Measurements from ENCODE around the gene EBF3. TPM values are rescaled to one million over a fixed set of nuclear protein-coding genes. Genes with fewer than 3 reads are reported as not detected.

Gene EBF3
- total and polyA plus RNA-seq, 3 experiments from 2014 or later = not detected

DNA sequence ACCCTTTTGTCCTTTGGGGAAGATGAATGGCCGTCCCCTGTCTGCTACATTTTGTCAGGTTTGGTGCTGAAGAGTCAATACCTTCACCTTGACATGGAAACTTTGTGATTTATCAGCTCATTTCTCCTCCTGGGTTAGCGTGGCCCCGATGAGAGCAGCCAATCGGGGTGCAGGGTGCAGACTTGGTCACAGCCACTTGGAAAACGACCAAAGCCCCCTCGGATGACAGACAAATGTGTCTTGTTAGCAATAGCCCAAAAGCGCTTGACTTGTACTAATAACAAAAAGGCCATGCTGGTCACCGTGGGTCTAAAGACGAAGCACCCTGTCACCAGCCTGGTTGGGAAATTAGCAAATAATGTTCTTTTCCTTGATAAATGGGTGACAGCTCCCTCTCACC is 103.7 kb downstream of the EBF3 start:
- Histone ChIP-seq H3K27ac (ENCODE audit: low read depth, low read length) (no peak overlapping the region), H3K27me3 (ENCODE audit: insufficient read depth, low read length, poor library complexity, severe bottlenecking) (no peaks in the 10 kb centered on the region), H3K4me1 (ENCODE audit: insufficient read depth, low read length) (no peaks in the 10 kb centered on the region), H3K36me3 (ENCODE audit: insufficient read depth, low read length) (no peaks in the 10 kb centered on the region), H3K4me3 (ENCODE audit: low read length) (no peak overlapping the region), H3K9me3 (ENCODE audit: low read length) (no peaks in the 10 kb centered on the region)
- no peak overlapping the region for H3K4me3 Mint-ChIP-seq
- peaks cover 0 to 5% of the 10 kb centered on the region in 2 donors for H3K27me3 Mint-ChIP-seq
- ChIA-PET POLR2A (no interaction called here), CTCF (no interaction called here)
- DNase-seq = no peak
- H3K27ac Mint-ChIP-seq = no peak overlapping the region
- H3K9me3 Mint-ChIP-seq = peaks cover 0 to 2% (median 0%) of the 10 kb centered on the region in 5 donors
- no peaks in the 10 kb centered on the region for H3K4me1 Mint-ChIP-seq
- no peaks in the 10 kb centered on the region for H3K36me3 Mint-ChIP-seq

DNA sequence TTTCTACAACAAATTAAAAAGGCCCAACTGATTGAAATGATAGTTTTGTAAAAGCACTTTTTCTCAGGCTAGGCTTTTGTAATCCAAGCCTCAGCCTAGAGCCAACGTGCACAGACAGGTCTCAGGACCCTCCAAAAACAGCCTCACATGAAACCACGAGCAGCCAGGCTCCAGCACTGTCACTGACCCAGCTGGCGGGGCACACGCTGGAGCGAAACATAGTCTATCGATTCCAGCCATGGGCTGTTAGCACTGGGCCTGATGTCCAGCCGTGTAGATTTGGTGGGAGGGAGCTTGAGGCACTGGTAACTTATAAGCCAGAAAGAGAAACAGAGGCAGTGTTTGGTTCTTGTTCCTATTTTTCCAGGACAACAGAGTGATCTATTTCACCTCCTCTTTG is 104.5 kb downstream of the EBF3 start:
- Mint-ChIP-seq H3K27ac (no peak overlapping the region), H3K36me3 (no peaks in the 10 kb centered on the region), H3K4me1 (no peaks in the 10 kb centered on the region), H3K4me3 (no peak overlapping the region), H3K9me3 (peaks cover 0 to 2% (median 0%) of the 10 kb centered on the region in 5 donors), H3K27me3 (peaks cover 0 to 5% of the 10 kb centered on the region in 2 donors)
- no peaks in the 10 kb centered on the region for H3K27me3 ChIP-seq (ENCODE audit: insufficient read depth, low read length, poor library complexity, severe bottlenecking)
- no peaks in the 10 kb centered on the region for H3K9me3 ChIP-seq (ENCODE audit: low read length)
- CTCF ChIA-PET = no interaction called here
- DNase-seq = no peak
- no peak overlapping the region for H3K4me3 ChIP-seq (ENCODE audit: low read length)
- H3K4me1 ChIP-seq (ENCODE audit: insufficient read depth, low read length) = no peaks in the 10 kb centered on the region
- H3K36me3 ChIP-seq (ENCODE audit: insufficient read depth, low read length) = no peaks in the 10 kb centered on the region
- POLR2A ChIA-PET = no interaction called here
- H3K27ac ChIP-seq (ENCODE audit: low read depth, low read length) = no peak overlapping the region

DNA sequence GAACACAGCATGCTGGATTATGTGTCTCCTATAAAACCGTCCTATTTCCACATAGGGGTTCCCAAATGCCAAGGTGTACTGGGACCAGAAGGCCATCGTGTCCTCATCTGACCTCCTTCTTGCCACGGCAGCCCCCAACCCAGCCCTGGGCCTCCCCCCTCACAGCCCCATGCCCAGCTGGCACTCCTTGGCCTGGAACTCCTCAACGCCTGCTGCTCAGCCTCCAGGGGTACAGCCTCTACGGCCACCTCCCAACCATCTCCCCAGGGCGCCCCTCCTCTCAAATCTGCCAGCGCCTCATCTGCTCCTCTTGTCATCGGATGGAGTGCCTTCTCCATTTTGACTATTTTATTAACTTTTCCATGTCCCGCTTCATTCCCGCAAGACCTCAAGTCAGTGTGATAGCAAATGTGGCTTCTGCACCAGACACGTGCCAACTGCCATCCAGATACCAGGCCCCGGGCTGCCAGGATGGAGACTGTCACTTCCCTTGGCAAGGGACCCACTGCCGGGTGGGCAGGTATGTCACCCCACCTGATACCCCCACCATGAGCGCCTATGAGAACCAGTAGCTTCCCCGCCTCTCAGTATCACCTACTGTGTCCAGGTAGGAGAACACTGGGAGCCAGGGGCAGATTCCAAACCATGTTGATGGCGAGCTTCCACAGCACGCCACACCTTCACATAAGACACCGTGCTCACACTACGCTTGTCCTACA is 106.7 kb downstream of the EBF3 start:
- H3K27ac Mint-ChIP-seq = no peak overlapping the region
- no peaks in the 10 kb centered on the region for H3K4me1 Mint-ChIP-seq
- DNase-seq = no peak
- H3K9me3 Mint-ChIP-seq = peaks cover 0 to 2% (median 0%) of the 10 kb centered on the region in 5 donors
- Histone ChIP-seq H3K27me3 (ENCODE audit: insufficient read depth, low read length, poor library complexity, severe bottlenecking) (no peaks in the 10 kb centered on the region), H3K4me1 (ENCODE audit: insufficient read depth, low read length) (no peaks in the 10 kb centered on the region), H3K36me3 (ENCODE audit: insufficient read depth, low read length) (no peaks in the 10 kb centered on the region), H3K9me3 (ENCODE audit: low read length) (no peaks in the 10 kb centered on the region), H3K4me3 (ENCODE audit: low read length) (no peak overlapping the region), H3K27ac (ENCODE audit: low read depth, low read length) (no peak overlapping the region)
- no peak overlapping the region for H3K4me3 Mint-ChIP-seq
- CTCF ChIA-PET = interaction anchor here (0.6 kb wide), 1 partner anchor 20 kb away, joined by 3 read pairs; no protein-coding TSS in a partner anchor
- peaks cover 5 to 9% of the 10 kb centered on the region in 2 donors for H3K27me3 Mint-ChIP-seq
- POLR2A ChIA-PET = no interaction called here
- no peaks in the 10 kb centered on the region for H3K36me3 Mint-ChIP-seq

DNA sequence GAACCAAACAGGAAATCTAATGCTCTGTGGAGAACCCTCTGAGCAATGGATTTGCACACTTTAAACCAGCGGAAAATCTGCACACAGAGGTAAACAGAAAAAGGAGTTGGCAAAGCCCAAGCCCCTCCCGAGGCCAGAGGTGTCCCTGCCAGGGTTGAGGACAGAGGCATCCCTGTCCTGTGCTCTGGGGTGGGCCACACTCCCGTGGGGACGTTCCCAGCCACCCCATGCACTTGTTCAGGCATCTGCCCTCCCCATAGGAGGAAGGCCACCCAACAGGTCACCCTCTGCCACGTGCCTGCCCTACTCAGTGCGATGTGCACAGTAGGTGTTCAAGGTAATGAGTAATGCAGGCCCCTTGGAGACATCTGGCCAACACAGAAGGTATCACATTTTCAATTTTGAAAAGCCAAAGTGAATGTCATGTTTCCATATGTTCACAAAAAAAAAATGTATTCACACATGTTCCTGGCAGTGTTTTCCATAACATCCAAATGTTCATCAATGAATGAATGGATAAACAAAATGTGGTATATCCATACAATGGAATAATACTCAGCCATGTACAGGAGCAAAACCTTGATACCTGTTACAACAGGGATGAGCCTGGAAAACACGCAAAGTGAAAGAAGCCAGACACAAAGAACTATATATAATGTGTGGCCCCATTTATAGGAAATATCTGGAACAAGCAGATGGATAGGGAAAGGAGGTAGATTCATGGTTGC is 108.1 kb downstream of the EBF3 start:
- no peaks in the 10 kb centered on the region for H3K36me3 ChIP-seq (ENCODE audit: insufficient read depth, low read length)
- no peak for DNase-seq
- no peak overlapping the region for H3K4me3 ChIP-seq (ENCODE audit: low read length)
- H3K4me1 Mint-ChIP-seq = no peaks in the 10 kb centered on the region
- H3K4me1 ChIP-seq (ENCODE audit: insufficient read depth, low read length) = no peaks in the 10 kb centered on the region
- H3K27me3 Mint-ChIP-seq = peaks cover 5 to 11% of the 10 kb centered on the region in 2 donors
- no peaks in the 10 kb centered on the region for H3K9me3 ChIP-seq (ENCODE audit: low read length)
- H3K4me3 Mint-ChIP-seq = no peak overlapping the region
- no peaks in the 10 kb centered on the region for H3K27me3 ChIP-seq (ENCODE audit: insufficient read depth, low read length, poor library complexity, severe bottlenecking)
- H3K27ac ChIP-seq (ENCODE audit: low read depth, low read length) = no peak overlapping the region
- no peak overlapping the region for H3K27ac Mint-ChIP-seq
- CTCF ChIA-PET = no interaction called here
- peaks cover 0 to 2% (median 0%) of the 10 kb centered on the region in 5 donors for H3K9me3 Mint-ChIP-seq
- POLR2A ChIA-PET = no interaction called here
- H3K36me3 Mint-ChIP-seq = no peaks in the 10 kb centered on the region

DNA sequence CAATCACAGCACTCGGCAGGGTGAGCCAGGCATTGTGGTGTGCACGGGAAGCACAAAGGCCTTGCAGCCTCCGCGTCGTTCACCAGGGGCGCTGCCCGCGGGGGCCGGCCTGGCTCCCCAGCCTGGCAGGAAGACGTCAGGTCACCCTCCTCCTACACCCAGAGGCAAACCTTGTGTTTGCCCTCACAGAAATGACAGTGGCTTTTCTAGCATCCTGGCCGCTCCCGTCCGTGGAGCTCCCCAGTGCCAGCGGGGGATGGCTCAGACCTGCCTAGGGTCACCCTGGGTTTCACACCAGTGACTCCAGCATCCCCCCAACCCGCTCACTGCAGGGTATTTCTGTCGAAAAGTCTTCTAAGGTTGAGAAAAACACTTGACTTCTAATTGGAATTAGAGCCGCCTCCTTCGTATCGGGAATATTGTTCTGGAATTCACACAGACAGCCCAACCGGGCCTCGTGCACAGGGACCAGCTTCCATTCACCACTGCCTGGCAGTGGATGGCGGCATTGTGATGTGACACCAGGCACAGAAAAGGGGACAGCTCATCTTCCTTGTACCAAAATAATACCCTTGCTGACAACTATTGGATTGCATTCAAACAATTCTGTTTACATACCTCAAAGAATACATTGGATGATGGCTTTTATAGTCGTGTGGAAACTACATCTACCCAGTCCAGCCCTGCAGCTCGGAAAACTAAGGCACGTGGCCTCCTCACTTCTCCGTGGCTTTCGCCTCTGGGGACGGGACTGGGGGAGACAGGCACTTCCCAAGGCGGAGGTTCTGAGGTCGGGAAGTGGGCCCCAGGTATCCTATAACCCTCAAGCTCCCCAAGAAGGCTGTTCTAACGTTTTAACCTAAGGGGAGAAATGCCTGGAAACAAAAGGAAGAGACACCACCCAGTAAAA is 109.0 kb downstream of the EBF3 start:
- ChIA-PET CTCF (no interaction called here), POLR2A (no interaction called here)
- no peak overlapping the region for H3K4me3 ChIP-seq (ENCODE audit: low read length)

DNA sequence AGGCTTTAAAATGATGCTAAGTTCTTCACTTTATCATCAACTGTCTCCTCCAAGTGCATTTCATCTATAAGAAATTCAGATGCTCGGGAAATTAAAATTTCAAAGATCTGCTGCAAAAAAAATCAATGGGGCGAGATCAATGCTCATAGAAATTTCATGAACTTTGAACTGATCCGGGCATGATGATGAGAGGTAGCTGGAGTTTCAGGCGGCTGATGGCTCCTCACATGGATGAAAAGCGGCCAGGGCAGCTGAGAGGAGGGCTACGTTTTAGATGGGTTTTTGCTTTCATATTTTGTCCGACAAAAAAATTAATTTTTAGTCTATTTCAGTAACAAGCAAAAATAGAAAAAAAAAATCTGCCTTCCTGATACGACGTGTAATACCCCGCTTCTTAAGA is 109.9 kb downstream of the EBF3 start:
- ChIA-PET CTCF (interaction anchor here (1.2 kb wide), 1 partner anchor 32 kb away, joined by 4 read pairs; no protein-coding TSS in a partner anchor), POLR2A (no interaction called here)
- Mint-ChIP-seq H3K27ac (peak overlapping the region in 1 of 8 donors; percentile 15), H3K9me3 (peaks cover 0 to 2% (median 0%) of the 10 kb centered on the region in 5 donors), H3K4me3 (no peak overlapping the region), H3K27me3 (peaks cover 5 to 12% of the 10 kb centered on the region in 2 donors), H3K36me3 (no peaks in the 10 kb centered on the region), H3K4me1 (no peaks in the 10 kb centered on the region)
- no peaks in the 10 kb centered on the region for H3K9me3 ChIP-seq (ENCODE audit: low read length)
- no peaks in the 10 kb centered on the region for H3K36me3 ChIP-seq (ENCODE audit: insufficient read depth, low read length)
- no peaks in the 10 kb centered on the region for H3K27me3 ChIP-seq (ENCODE audit: insufficient read depth, low read length, poor library complexity, severe bottlenecking)
- H3K4me3 ChIP-seq (ENCODE audit: low read length) = no peak overlapping the region
- no peak overlapping the region for H3K27ac ChIP-seq (ENCODE audit: low read depth, low read length)
- H3K4me1 ChIP-seq (ENCODE audit: insufficient read depth, low read length) = no peaks in the 10 kb centered on the region
- DNase-seq = no peak

More for the DNA sequence above, 109.0 kb downstream of the EBF3 start:
- no peak overlapping the region for H3K27ac Mint-ChIP-seq
- no peaks in the 10 kb centered on the region for H3K9me3 ChIP-seq (ENCODE audit: low read length)
- no peak overlapping the region for H3K27ac ChIP-seq (ENCODE audit: low read depth, low read length)
- H3K36me3 Mint-ChIP-seq = no peaks in the 10 kb centered on the region
- H3K36me3 ChIP-seq (ENCODE audit: insufficient read depth, low read length) = no peaks in the 10 kb centered on the region
- peaks cover 5 to 12% of the 10 kb centered on the region in 2 donors for H3K27me3 Mint-ChIP-seq
- no peaks in the 10 kb centered on the region for H3K4me1 Mint-ChIP-seq
- no peak overlapping the region for H3K4me3 Mint-ChIP-seq
- H3K4me1 ChIP-seq (ENCODE audit: insufficient read depth, low read length) = no peaks in the 10 kb centered on the region
- no peaks in the 10 kb centered on the region for H3K27me3 ChIP-seq (ENCODE audit: insufficient read depth, low read length, poor library complexity, severe bottlenecking)
- DNase-seq = no peak
- peaks cover 0 to 2% (median 0%) of the 10 kb centered on the region in 5 donors for H3K9me3 Mint-ChIP-seq

DNA sequence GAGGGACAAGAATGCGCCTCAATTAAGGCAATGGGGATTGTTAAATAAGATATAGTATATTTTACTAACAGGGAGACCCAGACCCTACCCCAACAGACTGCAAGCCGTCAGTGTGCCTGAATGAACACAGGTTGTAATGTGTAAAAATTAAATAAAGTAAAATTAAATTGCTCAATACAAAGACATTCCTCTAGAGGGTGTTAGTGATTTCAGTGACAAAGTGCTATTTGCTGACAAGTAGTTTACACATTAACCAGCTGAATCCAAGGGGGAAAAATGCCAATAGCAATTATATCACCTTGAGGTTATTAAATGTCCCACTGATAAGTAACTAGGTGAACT is 110.5 kb downstream of the EBF3 start:
- H3K36me3 ChIP-seq (ENCODE audit: insufficient read depth, low read length) = no peaks in the 10 kb centered on the region
- ChIA-PET CTCF (interaction anchor here (1.2 kb wide), 1 partner anchor 33 kb away, joined by 4 read pairs; no protein-coding TSS in a partner anchor), POLR2A (no interaction called here)
- no peak overlapping the region for H3K4me3 Mint-ChIP-seq
- H3K27ac Mint-ChIP-seq = no peak overlapping the region
- peaks cover 5 to 12% of the 10 kb centered on the region in 2 donors for H3K27me3 Mint-ChIP-seq
- no peaks in the 10 kb centered on the region for H3K9me3 ChIP-seq (ENCODE audit: low read length)
- H3K36me3 Mint-ChIP-seq = no peaks in the 10 kb centered on the region
- no peak for DNase-seq
- no peaks in the 10 kb centered on the region for H3K4me1 Mint-ChIP-seq
- H3K27ac ChIP-seq (ENCODE audit: low read depth, low read length) = no peak overlapping the region
- no peak overlapping the region for H3K4me3 ChIP-seq (ENCODE audit: low read length)
- peaks cover 0 to 2% (median 0%) of the 10 kb centered on the region in 5 donors for H3K9me3 Mint-ChIP-seq
- H3K27me3 ChIP-seq (ENCODE audit: insufficient read depth, low read length, poor library complexity, severe bottlenecking) = no peaks in the 10 kb centered on the region
- no peaks in the 10 kb centered on the region for H3K4me1 ChIP-seq (ENCODE audit: insufficient read depth, low read length)
